ENCODE data around the gene EFNB3.
A peak's percentile ranks its signal among the peaks of the same experiment; 100 is the strongest.

- TF ChIP-seq REST (IDR thresholded peaks at IDR 0.05; ENCODE audit: insufficient read depth in 1 of 2, low read depth in 2 of 2, low read length in 1 of 2): no peak
- TF ChIP-seq, protein P1, sequence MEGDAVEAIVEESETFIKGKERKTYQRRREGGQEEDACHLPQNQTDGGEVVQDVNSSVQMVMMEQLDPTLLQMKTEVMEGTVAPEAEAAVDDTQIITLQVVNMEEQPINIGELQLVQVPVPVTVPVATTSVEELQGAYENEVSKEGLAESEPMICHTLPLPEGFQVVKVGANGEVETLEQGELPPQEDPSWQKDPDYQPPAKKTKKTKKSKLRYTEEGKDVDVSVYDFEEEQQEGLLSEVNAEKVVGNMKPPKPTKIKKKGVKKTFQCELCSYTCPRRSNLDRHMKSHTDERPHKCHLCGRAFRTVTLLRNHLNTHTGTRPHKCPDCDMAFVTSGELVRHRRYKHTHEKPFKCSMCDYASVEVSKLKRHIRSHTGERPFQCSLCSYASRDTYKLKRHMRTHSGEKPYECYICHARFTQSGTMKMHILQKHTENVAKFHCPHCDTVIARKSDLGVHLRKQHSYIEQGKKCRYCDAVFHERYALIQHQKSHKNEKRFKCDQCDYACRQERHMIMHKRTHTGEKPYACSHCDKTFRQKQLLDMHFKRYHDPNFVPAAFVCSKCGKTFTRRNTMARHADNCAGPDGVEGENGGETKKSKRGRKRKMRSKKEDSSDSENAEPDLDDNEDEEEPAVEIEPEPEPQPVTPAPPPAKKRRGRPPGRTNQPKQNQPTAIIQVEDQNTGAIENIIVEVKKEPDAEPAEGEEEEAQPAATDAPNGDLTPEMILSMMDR (IDR thresholded peaks at IDR 0.05): peak; percentile 99
- peak; percentile 41; the same call in 1 of the 2 replicates for TF ChIP-seq POLR2AphosphoS5 (IDR thresholded peaks at IDR 0.05; ENCODE audit: low read depth, low read length)
Measured at GRCh38 chr17:7687908-7688807, 16.8 kb upstream of the EFNB3 start, which contains the start of gene WRAP53.

Measured in Panc1 (cell line).